Tibial nerve (tissue), 4 donors: Measurements from ENCODE around the gene BTAF1. TPM values are rescaled to one million over a fixed set of nuclear protein-coding genes. Genes with fewer than 3 reads are reported as not detected.

Experiments used
- DNase-seq, 2 donors: peaks; one replicate each; pipeline ENCODE4 v3.0.0-alpha.2; 2019; ENCODE audit warnings: low spot score in 2 of 2
- H3K27ac ChIP-seq, 4 donors: fragments of 200-600 bp; sonication (generic) in 3 of 4; one replicate each; pipeline ENCODE4 v1.5.1; 2017 to 2019; ENCODE audit warnings: mild to moderate bottlenecking in 1 of 4
- H3K27me3 ChIP-seq, 2 donors: fragments of 200-600 bp; sonication (generic) in 1 of 2; one replicate each; pipeline versions ENCODE4 v1.5.1 to v1.6.0; 2017 to 2019
- H3K36me3 ChIP-seq, 3 donors: fragments of 200-600 bp; sonication (generic); one replicate each; pipeline ENCODE4 v1.5.1; 2018 to 2019
- H3K4me1 ChIP-seq, 4 donors: fragments of 200-600 bp; sonication (generic) in 3 of 4; one replicate each; pipeline ENCODE4 v1.5.1; 2017 to 2019
- H3K4me3 ChIP-seq, 4 donors: fragments of 200-600 bp; sonication (generic) in 3 of 4; one replicate each; pipeline ENCODE4 v1.5.1; 2017 to 2019; ENCODE audit warnings: mild to moderate bottlenecking in 1 of 4, moderate library complexity in 1 of 4
- H3K9me3 ChIP-seq, 4 donors: fragments of 200-600 bp; sonication (generic) in 3 of 4; one replicate each; pipeline ENCODE4 v1.5.1; 2017 to 2019
- CTCF ChIP-seq, 5 experiments: fragments of 200-600 bp in 3 of 5; fragments of 450-650 bp in 2 of 5; sonication (generic) in 3 of 5; IDR thresholded peaks; one replicate each; pipeline ENCODE4 v1.5.1; 2016 to 2019; ENCODE audit warnings: antibody characterized with exemption in 5 of 5, mild to moderate bottlenecking in 3 of 5, moderate library complexity in 2 of 5
- EP300 ChIP-seq, 2 donors: sonication (generic); formaldehyde crosslinking; IDR thresholded peaks; one replicate each; pipeline ENCODE4 v1.6.1; 2017; ENCODE audit warnings: antibody characterized with exemption in 2 of 2, mild to moderate bottlenecking in 1 of 2
- POLR2A ChIP-seq, 2 donors: fragments of 450-650 bp; IDR thresholded peaks; one replicate each; pipeline ENCODE4 v1.6.1; 2017; ENCODE audit warnings: antibody characterized with exemption in 2 of 2, mild to moderate bottlenecking in 2 of 2, moderate library complexity in 2 of 2
- WGBS, 2 donors: methylation state at CpG; one replicate each; pipeline ENCODE4 v1.1.5; 2018; 5-methylcytosine and 5-hydroxymethylcytosine counted together
- small RNA-seq: library from RNA; depleted of rRNA; stranded (forward); fragments of <200 nt; gene quantifications from one replicate; pipeline ENCODE3, GENCODE V24; 2016
- total RNA-seq, 4 donors: library from RNA; depleted of rRNA; stranded (reverse); fragments of >200 nt; gene quantifications; one replicate each; pipeline ENCODE4 v1.1.0, GENCODE V29; 2016

BTAF1 gene
- total RNA-seq, 4 donors from 2014 or later = 50.4 to 76.7 (median 58.1) TPM

DNA sequence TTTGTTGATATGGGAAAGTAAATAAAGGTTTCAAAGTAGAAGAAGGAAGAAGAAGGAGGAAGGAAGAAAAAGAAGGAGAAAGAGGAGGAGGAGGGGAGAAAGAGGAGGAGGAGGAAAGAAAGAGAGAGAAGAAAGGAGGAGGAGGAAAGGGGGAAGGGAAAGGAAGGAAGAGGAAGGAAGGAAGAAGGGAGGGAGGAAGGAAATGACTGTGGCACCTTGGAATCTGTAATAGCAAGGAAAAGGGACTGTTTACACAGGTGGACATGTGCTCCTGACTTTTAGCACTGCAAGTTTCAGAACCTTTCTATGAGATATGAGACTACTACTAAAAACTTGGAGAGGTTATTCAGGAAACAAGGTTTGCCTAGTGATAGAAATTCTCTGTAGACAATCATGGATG lies 153.2 kb downstream of the BTAF1 start:
- Histone ChIP-seq H3K4me1 (no peaks in the 10 kb centered on the region), H3K9me3 (no peaks in the 10 kb centered on the region), H3K27me3 (no peaks in the 10 kb centered on the region), H3K36me3 (peaks cover 0 to 59% (median 0%) of the 10 kb centered on the region in 3 donors), H3K27ac (no peak overlapping the region), H3K4me3 (no peak overlapping the region)
- no peak for DNase-seq
- TF ChIP-seq EP300 (IDR thresholded peaks at IDR 0.05) (no peak), CTCF (IDR thresholded peaks at IDR 0.05) (no peak), POLR2A (IDR thresholded peaks at IDR 0.05) (no peak)

DNA sequence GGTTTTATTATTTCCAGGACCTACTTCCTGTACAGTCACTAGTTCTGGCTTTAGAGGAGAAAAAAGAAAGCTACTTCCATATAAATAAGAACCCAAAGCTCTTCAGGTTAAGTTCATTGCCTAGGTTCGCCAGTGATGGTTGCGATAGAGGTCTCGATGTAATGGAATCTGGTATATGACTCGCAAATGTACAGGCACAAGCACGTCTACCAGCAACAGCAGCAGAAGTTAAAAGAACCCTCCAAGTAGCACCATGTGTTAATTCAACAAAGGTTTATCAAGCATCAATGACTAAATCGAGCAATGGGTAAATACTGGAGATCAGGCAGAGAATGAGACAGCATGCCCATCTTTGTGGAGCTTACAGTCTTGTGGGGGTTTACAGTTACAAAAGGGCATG lies 155.4 kb downstream of the BTAF1 start:
- Histone ChIP-seq H3K27ac (no peak overlapping the region), H3K4me3 (no peak overlapping the region), H3K36me3 (peaks cover 0 to 59% (median 0%) of the 10 kb centered on the region in 3 donors), H3K27me3 (no peaks in the 10 kb centered on the region), H3K9me3 (no peaks in the 10 kb centered on the region), H3K4me1 (peaks cover 0 to 15% (median 0%) of the 10 kb centered on the region in 4 donors)
- no peak for TF ChIP-seq CTCF (IDR thresholded peaks at IDR 0.05)
- no peak for TF ChIP-seq EP300 (IDR thresholded peaks at IDR 0.05)
- TF ChIP-seq POLR2A (IDR thresholded peaks at IDR 0.05) = no peak
- DNase-seq = no peak
- WGBS, 2 donors = 95 to 96% methylated on average over 6 of the region's 6 CpGs

Small RNA genes within 50 kb of the gene (small RNA-seq; reads per million reads assigned to genes)
- gene AL359198.2 (not detected), gene RF00402 (not detected)

Other genes with a start within 250 kb of the BTAF1 start
- gene TNKS2, start 125.3 kb upstream of the BTAF1 start, total RNA-seq = 10 to 100 TPM; 47.7 to 60.7 (median 54.0) TPM
- 1 to 10 TPM; 3.1 to 7.9 (median 4.9) TPM for gene FGFBP3, start 14.3 kb upstream of the BTAF1 start, total RNA-seq